HL-60 (cell line): Measurements from ENCODE around the gene PDE1C.

Experiments
- DNase-seq, 2 experiments: peaks; one replicate each; pipeline ENCODE4 v3.0.0-alpha.2; 2010 to 2020; ENCODE audit warnings: low read depth in 1 of 2, low spot score in 1 of 2
- H3K27ac ChIP-seq: fragments of 250-450 bp; sonication (Bioruptor Pico); replicated peaks from 2 replicates; pipeline ENCODE4 v1.5.1; 2020; ENCODE audit warnings: mild to moderate bottlenecking, moderate library complexity
- H3K27me3 ChIP-seq: fragments of 250-450 bp; sonication (Bioruptor Pico); 2 replicates; pipeline ENCODE4 v1.5.1; 2021; ENCODE audit warnings: mild to moderate bottlenecking, moderate library complexity; ENCODE audit not compliant: insufficient read depth, poor library complexity, severe bottlenecking
- H3K4me3 ChIP-seq: replicated peaks from 2 replicates; pipeline ENCODE4 v1.5.1; 2011; ENCODE audit warnings: mild to moderate bottlenecking, control low read depth, low read length; ENCODE audit not compliant: insufficient read depth
- CTCF ChIP-seq: IDR thresholded peaks from one replicate; pipeline ENCODE4 v1.5.1; 2011; ENCODE audit warnings: low read length, control low read depth, inconsistent platforms; ENCODE audit not compliant: insufficient read depth
- GABPA ChIP-seq: IDR thresholded peaks from 2 replicates; pipeline ENCODE4 v1.6.1; 2012; ENCODE audit warnings: low read depth
- POLR2AphosphoS5 ChIP-seq: IDR thresholded peaks from 2 replicates; pipeline ENCODE4 v1.6.1; 2012; ENCODE audit warnings: low read depth
- REST ChIP-seq: IDR thresholded peaks from 2 replicates; pipeline ENCODE4 v1.6.1; 2012; ENCODE audit warnings: low read depth; ENCODE audit not compliant: insufficient replicate concordance
- SPI1 ChIP-seq: IDR thresholded peaks from 2 replicates; pipeline ENCODE4 v1.6.1; 2012; ENCODE audit warnings: low read depth, mild to moderate bottlenecking, borderline replicate concordance

The PDE1C gene

GRCh38 chr7:31892099-31892829 is 177.9 kb downstream of the PDE1C start:
- Histone ChIP-seq H3K4me3 (no peak overlapping the region), H3K27me3 (no peaks in the 10 kb centered on the region), H3K27ac (no peak overlapping the region)
- TF ChIP-seq REST: no peak
- no peak for TF ChIP-seq GABPA
- TF ChIP-seq POLR2AphosphoS5: no peak
- no peak for TF ChIP-seq CTCF
- TF ChIP-seq SPI1: no peak
- DNase-seq: no peak

GRCh38 chr7:31890766-31891165 is 179.4 kb downstream of the PDE1C start:
- TF ChIP-seq SPI1 (0 out of 2 replicates have a peak, but pooled peaks have one; percentile 7), CTCF (no peak), POLR2AphosphoS5 (no peak), GABPA (peak; percentile 61; the same call in 1 of the 2 replicates), REST (no peak)
- DNase-seq: peak in 1 of 2 experiments; percentile 17
- H3K27me3 ChIP-seq: no peaks in the 10 kb centered on the region

GRCh38 chr7:31890198-31890597 is 180.0 kb downstream of the PDE1C start:
- peak overlapping the region; percentile 44 for H3K27ac ChIP-seq
- no peak overlapping the region for H3K4me3 ChIP-seq
- peak; percentile 83 to 90 for DNase-seq
- no peaks in the 10 kb centered on the region for H3K27me3 ChIP-seq
- TF ChIP-seq CTCF (no peak), GABPA (no peak; the same call in 1 of the 2 replicates), SPI1 (peak; percentile 19; the same call in 1 of the 2 replicates), POLR2AphosphoS5 (peak; percentile 60; the same call in 1 of the 2 replicates), REST (no peak)

More at GRCh38 chr7:31890766-31891165, 179.4 kb downstream of the PDE1C start:
- Histone ChIP-seq H3K27ac (peak overlapping the region; percentile 44), H3K4me3 (no peak overlapping the region)
